Stimulated activated CD8-positive, alpha-beta memory T cell treated with anti-CD3 and anti-CD28 coated beads, Interleukin-2, amount 100 ng/mL, for 48 hours (primary cell): ENCODE results near the gene OR8K3.

Experiments
- DNase-seq, 2 donors: peaks; one replicate each; pipeline ENCODE4 v3.0.0-alpha.2; 2020; ENCODE audit warnings: low read depth in 2 of 2

The OR8K3 gene

DNA sequence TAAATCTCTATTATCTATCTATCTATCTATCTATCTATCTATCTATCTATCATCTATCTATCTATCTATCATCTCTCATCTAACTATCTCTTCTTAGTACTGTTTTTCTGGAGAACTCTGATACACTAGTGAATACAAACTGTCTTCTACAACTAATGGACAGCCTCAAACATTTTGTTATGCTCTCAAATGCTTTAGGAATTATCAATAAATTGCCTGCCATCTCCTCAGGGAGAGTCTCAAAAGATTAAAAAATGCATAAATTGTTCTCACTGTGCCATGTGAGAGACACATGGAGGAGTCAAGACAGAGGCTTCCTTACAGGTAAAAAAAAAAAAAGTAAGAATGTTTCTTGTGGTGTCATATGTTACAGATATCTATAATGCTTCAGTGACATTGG is at the start of gene OR8K3:
Gene OR8K3 (plus strand): TSS at position 301 of the 400 bp plus-strand sequence. CDS start 3,163 bp downstream, outside the sequence.
- DNase-seq: no peak

DNA sequence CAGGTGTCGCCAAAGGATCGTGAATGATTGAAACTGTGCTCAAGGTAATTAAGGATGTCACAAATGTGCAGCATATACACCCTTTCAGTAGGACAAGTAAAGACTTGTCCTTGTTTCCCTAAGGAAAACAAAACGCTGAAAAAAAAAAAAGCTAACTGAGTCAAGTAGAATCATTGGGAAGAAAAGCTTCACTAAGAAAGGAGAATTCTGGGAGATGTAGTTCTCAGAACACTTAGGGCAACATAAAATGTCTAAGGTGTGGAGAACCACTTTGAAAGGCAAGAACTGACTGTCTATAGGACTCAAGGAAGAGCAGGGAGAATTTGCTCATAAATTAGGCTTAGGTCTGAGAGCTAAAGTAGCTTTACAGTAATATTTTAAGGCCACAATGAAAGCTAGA is 43.9 kb upstream of the OR8K3 start:
- no peak for DNase-seq

DNA sequence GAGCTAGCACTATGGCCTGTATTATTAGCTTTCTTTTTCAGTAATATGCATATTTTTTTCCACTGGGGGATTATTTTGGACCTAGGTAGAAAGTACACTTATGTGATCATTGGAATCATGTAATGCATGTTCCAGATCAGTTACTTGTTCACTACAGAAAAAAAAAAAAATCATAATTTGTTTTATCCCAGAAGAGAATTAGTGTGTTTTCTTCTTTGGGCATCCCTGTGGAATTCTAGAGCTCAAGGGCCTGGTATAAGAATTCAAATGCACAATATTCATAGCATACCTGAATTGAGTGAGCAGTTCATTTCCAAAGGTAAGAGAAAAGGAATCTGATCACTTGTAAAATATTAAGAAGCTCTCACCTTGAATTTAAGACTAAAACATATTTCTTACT is 41.1 kb upstream of the OR8K3 start, which contains the start of gene OR5T1:
Gene OR5T1 (plus strand): TSS at position 301 of the 400 bp plus-strand sequence. CDS start 1,485 bp downstream, outside the sequence.
- DNase-seq: no peak

DNA sequence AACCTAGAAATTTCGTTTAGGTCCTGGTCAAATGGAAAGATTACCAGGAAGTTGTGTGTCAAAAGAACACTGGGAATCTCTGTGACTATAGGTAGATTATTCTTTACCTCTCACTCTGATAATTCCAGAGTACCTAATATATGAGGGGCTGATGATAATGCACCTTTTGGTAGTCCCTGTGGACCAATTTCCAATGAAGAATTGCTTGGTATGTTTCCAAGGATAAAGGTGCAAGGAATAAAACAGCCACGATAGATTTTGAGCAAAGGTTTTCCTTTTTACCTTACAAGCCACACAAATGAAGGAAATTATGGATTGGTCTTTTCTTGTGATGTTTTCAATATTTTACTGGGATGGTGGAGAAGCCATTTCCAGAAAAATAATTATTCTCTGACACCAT is 22.8 kb upstream of the OR8K3 start, which contains the start of gene OR8H1:
Gene OR8H1 (minus strand): TSS at position 101 of the 400 bp plus-strand sequence. CDS start 1,192 bp downstream, outside the sequence.
- no peak for DNase-seq

DNA sequence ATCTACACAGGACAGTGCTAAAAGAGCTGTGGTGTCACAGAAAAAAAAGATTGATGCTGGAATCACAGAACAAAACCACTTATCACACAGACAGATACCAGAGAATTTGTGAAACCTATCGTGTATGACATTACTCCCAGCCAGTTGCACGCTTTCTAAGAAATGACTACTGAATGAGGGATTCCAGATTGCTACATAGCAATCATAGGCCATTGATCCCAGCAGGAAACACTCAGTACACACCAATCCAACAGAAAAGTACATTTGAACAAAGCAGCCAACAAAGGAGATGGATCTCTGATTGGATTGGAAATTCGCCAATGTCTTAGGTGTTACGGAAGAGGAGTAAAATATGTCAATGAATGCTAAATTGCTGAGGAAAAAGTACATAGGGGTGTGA is 18.0 kb upstream of the OR8K3 start:
- no peak for DNase-seq

DNA sequence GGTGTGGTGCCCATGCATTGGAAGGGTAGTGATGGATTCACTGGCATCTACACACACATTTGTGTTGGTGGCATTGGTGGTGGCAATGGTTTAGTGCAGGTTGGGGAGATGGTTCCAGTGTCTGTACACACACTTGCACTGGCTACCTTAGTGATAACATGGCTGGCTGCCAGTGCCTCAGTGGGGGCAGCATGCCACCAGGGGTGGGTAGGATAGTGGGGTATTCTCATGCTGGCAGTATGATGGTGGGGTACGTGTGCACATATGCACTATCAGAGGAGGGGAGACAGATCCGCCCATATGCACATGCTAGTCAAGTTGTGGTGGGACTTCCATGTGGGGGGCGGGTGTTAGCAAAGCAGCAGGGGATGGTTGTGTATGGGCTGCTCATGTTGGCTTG is 7.1 kb upstream of the OR8K3 start:
- DNase-seq: no peak

DNA sequence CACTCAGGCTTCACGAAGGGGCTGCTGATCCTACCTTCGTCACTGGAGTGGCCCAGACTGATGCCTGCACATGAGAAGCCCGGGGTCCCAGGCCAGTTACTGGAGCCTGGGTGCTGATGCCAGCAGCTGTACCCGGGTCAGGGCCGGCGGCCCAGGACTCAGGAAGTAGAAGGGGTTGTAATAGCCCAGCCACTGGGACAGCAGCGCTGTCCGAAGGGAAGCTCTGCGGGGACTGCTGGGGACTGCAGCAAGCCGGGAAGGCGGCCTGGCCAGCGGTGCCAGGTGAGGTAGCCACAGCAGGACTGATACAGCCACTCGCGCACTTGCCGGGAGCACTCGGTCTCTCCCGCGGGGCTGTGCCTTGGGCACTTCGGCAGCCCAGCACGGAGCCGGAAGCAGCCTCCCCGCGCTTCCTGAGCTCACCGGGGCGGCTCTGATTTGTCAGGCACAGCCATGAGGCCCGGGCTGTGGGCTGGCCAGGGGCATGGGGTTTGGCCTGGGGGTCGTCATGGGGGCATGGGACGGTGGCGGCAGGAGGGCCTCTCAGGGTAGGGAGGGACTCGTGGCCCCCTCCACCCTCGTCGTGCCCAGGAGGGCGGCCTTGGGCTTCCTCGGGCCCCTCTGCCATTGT is 17.0 kb downstream of the OR8K3 start:
- no peak for DNase-seq

DNA sequence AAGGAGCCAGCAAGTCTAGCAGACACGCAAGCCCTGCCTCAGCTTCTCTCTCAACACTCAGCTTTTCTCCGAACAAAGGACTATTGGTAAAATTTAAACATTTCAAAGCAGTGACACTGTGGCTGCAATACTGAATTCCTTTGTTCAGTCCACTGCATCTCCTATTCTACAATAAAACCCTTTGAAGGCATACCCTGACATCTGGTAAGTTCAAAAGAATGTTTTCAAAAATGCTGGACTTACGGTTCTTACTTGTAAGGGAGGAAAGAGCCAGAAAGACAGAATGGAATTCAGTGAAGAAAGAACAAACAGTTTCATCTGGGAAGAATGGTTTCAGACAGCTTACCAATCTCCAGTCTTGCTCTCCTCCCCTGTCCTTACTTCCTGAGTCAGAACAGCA is 18.2 kb downstream of the OR8K3 start:
- no peak for DNase-seq

DNA sequence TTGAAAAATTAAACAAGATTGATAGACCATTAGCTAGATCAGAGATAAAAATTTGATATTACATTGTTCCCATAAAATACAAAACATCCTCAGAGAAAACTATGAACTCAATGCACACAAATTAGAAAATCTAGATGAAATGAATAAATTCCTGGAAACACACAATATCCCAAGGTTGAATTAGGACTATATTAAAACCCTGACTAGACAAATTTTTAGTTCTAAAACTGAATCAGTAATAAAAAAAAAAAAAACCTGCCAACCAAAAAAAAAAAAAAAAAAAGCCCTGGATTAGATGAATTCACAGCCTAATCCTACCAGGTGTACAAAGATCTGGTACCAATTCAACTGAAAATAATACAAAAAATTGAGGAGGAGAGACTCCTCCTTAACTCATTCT is 25.3 kb downstream of the OR8K3 start:
- DNase-seq: no peak

DNA sequence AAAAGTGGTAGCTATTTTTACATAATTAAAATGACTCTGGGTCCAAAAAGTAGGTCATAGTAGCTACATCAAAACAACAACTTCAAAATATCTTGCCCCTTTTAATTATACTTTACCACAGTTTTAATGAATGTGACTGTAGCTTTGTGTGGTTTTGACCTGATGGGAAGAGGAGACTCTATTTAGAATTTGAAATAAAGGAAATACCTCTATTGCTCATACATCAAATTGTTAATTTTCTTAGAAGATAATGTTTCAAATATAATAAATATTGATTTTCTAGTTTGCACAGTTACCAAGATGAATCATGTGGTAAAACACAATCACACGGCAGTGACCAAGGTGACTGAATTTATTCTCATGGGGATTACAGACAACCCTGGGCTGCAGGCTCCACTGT is 30.8 kb downstream of the OR8K3 start, which contains the start of gene OR8K1:
Gene OR8K1 (plus strand): TSS at position 301 of the 400 bp plus-strand sequence. CDS start 0 bp downstream, at position 301.
- DNase-seq: no peak

DNA sequence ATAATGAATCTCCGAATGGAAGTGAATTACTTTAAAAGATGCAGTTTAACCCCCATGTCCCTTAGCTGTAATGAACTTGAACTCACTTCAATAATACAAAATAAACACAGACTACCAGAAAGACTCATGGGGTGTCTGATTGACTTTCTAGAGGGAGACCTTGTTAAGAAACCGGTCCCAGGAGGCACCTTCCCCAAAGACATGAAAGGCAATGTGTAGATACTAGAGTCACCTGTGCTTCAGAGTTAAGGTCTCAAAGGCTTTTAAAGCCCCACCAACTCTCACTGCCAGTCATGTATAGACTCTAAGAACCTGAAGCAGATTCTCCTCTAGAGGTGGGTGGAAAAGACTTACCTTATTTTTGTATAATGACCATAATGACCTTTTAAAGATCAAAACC is 39.0 kb downstream of the OR8K3 start, which contains the start of gene OR8J1:
Gene OR8J1 (plus strand): TSS at position 301 of the 400 bp plus-strand sequence. CDS start 5,956 bp downstream, outside the sequence.
- DNase-seq: no peak
